ENCODE results near the gene TTLL9.

DNA sequence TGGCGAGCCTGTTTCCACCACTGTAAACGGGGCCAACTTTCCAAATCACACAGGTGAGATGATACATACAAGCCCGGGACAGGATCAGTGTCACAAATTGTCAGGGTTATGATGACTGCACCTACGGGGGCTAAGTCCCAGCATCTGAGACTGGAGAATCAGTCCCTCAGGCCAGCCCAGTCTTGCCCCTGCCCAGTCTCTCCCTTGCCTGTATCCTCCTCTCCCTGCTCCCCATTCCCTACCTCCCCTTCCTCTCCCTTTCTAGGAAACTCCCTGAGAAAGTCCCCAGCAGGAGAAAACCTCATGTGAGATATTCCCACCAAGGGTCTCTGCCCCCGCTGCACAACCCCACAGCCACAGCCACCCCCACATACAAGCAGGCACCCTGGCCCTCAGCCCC is 26.6 kb upstream of the TTLL9 start:
- TF ChIP-seq CTCF (IDR thresholded peaks at IDR 0.05) (no peak), POLR2A (IDR thresholded peaks at IDR 0.05) (no peak)

Data from esophagus squamous epithelium (tissue), 4 donors.